B cell (primary cell): ENCODE measurements around the gene ACY1.

Source experiments
- EZH2 ChIP-seq: IDR thresholded peaks from 2 replicates; pipeline ENCODE4 v1.6.1; 2012; ENCODE audit warnings: borderline replicate concordance, low read depth, mild to moderate bottlenecking, moderate library complexity, low read length; ENCODE audit not compliant: insufficient read depth, poor library complexity, severe bottlenecking
- TF ChIP-seq, protein P1 (sequence below): fragments of 200-600 bp; IDR thresholded peaks from one replicate; pipeline ENCODE4 v1.8.0; 2022; ENCODE audit warnings: antibody characterized with exemption, mild to moderate bottlenecking

DNA sequence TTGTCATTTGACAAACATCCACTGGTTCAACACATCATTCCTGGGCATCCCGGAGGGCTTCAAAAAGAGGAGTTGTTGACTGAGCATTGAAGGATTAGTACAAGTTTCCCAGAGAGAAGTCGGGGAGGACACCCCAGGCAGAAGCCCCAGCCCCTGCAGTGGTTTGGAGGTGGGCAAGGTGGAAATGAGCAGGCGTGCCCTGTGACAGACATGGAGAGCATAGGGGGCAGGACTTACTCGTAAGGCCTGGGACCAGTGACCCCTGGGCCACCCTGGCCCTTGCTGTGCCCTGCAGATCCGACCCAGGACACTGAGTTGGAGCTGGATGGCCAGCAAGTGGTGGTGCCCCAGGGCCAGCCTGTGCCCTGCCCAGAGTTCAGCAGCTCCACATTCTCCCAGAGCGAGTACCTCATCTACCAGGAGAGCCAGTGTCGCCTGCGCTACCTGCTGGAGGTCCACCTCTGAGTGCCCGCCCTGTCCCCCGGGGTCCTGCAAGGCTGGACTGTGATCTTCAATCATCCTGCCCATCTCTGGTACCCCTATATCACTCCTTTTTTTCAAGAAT lies 35.2 kb upstream of the ACY1 start:
- TF ChIP-seq, protein P1, sequence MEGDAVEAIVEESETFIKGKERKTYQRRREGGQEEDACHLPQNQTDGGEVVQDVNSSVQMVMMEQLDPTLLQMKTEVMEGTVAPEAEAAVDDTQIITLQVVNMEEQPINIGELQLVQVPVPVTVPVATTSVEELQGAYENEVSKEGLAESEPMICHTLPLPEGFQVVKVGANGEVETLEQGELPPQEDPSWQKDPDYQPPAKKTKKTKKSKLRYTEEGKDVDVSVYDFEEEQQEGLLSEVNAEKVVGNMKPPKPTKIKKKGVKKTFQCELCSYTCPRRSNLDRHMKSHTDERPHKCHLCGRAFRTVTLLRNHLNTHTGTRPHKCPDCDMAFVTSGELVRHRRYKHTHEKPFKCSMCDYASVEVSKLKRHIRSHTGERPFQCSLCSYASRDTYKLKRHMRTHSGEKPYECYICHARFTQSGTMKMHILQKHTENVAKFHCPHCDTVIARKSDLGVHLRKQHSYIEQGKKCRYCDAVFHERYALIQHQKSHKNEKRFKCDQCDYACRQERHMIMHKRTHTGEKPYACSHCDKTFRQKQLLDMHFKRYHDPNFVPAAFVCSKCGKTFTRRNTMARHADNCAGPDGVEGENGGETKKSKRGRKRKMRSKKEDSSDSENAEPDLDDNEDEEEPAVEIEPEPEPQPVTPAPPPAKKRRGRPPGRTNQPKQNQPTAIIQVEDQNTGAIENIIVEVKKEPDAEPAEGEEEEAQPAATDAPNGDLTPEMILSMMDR, result no peak
- no peak for TF ChIP-seq EZH2
